ENCODE results near the gene PROK1.
A peak's percentile ranks its signal among the peaks of the same experiment; 100 is the strongest.

The PROK1 gene

DNA sequence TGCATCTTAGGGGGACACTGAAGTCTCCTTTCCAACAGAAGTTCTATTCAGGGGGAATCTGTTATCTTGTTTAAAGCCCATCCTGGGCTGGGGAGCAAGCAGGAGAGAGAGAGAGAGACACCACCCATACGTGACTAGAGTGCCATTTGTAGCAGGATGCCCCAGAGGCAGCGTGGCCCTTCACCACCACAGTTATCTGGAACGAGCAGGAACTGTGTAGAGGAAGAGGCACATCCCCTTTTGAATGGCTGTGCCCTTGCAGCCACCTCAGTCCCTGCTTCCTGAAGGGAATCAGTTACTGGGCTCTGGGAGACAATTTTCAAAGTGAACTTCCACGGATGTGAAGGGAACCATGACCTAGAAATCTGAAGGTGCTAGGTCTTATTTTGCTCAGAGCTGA is 24.1 kb upstream of the PROK1 start:
- H3K9me3 ChIP-seq (ENCODE audit: control insufficient read depth, low read length), result peaks cover 4% of the 10 kb centered on the region
- no peak overlapping the region for H2BK12ac ChIP-seq (ENCODE audit: low read length in 2 of 2)
- H2BK15ac ChIP-seq (ENCODE audit: low read depth, poor library complexity, severe bottlenecking), result no peak overlapping the region
- H2BK5ac ChIP-seq (ENCODE audit: low read depth, low read length, poor library complexity, severe bottlenecking), result no peak overlapping the region
- H2AFZ ChIP-seq (ENCODE audit: low read depth, low read length), result no peak overlapping the region
- H3K4me3 ChIP-seq (ENCODE audit: insufficient read depth in 1 of 2, low read depth in 1 of 2, low read length in 2 of 2), result no peak overlapping the region
- H3K4me2 ChIP-seq (ENCODE audit: low read length, poor library complexity, severe bottlenecking), result no peak overlapping the region
- no peak overlapping the region for H4K91ac ChIP-seq (ENCODE audit: low read length)
- H2AK5ac ChIP-seq (ENCODE audit: low read length, severe bottlenecking), result no peak overlapping the region
- H4K8ac ChIP-seq (ENCODE audit: low read length), result peak overlapping the region; percentile 48
- WGBS, result 67% methylated on average over 4 of the region's 4 CpGs
- H3K36me3 ChIP-seq (ENCODE audit: control insufficient read depth in 1 of 2, insufficient read depth in 2 of 2, low read depth in 1 of 2, low read length in 2 of 2), result no peaks in the 10 kb centered on the region
- H3K27ac ChIP-seq (ENCODE audit: low read length, poor library complexity, severe bottlenecking), result no peak overlapping the region
- H3K79me1 ChIP-seq (replicated peaks; ENCODE audit: low read length, poor library complexity, severe bottlenecking), result no peaks in the 10 kb centered on the region
- DNase-seq, result no peak
- H3K14ac ChIP-seq (ENCODE audit: low read length in 2 of 2), result no peak overlapping the region
- H3K4ac ChIP-seq (ENCODE audit: low read depth in 1 of 2, low read length in 2 of 2), result no peak overlapping the region
- no peaks in the 10 kb centered on the region for H3K4me1 ChIP-seq (ENCODE audit: control insufficient read depth, insufficient read depth, low read depth, low read length)
- H2BK120ac ChIP-seq (ENCODE audit: low read depth, low read length), result no peak overlapping the region
- no peak overlapping the region for H3K18ac ChIP-seq (ENCODE audit: low read depth in 1 of 2, low read length in 2 of 2)
- no peak overlapping the region for H3K9ac ChIP-seq (ENCODE audit: low read length)
- H3K27me3 ChIP-seq (ENCODE audit: control insufficient read depth in 1 of 2, insufficient read depth in 1 of 2, low read length in 2 of 2), result peaks cover 24 to 51% of the 10 kb centered on the region in 2 experiments
- no peak overlapping the region for H3K23ac ChIP-seq (ENCODE audit: low read length in 2 of 2)

DNA sequence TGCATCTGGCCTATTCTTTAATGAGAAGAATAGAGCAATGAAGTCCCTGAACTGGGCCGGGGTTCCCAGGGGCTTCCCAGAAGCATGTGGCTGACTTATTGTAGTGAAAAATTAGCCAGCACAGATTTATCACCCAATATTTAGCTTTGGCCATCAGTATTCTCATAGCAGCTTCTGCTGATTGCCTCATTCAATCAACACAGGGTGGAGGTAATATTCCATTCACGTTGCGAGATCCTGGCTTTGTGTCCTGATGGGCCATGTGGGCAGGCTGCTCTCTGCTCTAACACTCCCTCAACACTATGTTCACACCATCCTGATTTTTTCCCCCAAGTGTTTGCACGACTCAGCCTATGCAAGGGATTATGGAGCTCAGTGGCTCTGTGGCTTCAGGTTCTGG is 22.0 kb upstream of the PROK1 start:
- H3K18ac ChIP-seq (ENCODE audit: low read depth in 1 of 2, low read length in 2 of 2), result no peak overlapping the region
- 72% methylated on average over 3 of the region's 4 CpGs for WGBS

DNA sequence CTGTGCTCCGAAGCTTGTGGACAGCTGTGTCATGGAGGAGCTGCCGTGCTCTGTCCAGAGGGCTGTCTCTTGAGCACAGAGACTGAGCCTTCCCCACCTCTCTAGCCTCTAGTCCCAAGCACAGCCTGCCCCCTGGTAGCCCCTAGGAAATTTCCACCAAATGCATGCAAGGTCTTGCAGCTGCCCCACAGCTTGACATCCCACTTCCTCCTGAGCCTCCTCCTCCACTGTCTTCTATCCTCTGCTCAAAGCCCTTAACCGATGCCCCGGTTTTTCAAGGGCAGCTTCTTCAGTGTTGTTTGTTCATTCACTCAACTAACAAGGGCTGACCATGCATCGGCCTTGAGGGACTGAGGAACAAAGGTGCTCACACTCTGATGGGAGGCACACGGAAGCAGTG is 20.6 kb upstream of the PROK1 start:
- H4K91ac ChIP-seq (ENCODE audit: low read length), result no peak overlapping the region
- H2BK12ac ChIP-seq (ENCODE audit: low read length in 2 of 2), result no peak overlapping the region
- no peak overlapping the region for H3K4ac ChIP-seq (ENCODE audit: low read depth in 1 of 2, low read length in 2 of 2)
- no peak overlapping the region for H2BK5ac ChIP-seq (ENCODE audit: low read depth, low read length, poor library complexity, severe bottlenecking)
- H3K14ac ChIP-seq (ENCODE audit: low read length in 2 of 2), result no peak overlapping the region
- H3K9ac ChIP-seq (ENCODE audit: low read length), result no peak overlapping the region
- no peak overlapping the region for H2BK15ac ChIP-seq (ENCODE audit: low read depth, poor library complexity, severe bottlenecking)
- H2BK120ac ChIP-seq (ENCODE audit: low read depth, low read length), result no peak overlapping the region
- H3K4me2 ChIP-seq (ENCODE audit: low read length, poor library complexity, severe bottlenecking), result no peak overlapping the region
- no peaks in the 10 kb centered on the region for H3K36me3 ChIP-seq (ENCODE audit: control insufficient read depth in 1 of 2, insufficient read depth in 2 of 2, low read depth in 1 of 2, low read length in 2 of 2)
- DNase-seq, result no peak
- no peak overlapping the region for H2AK5ac ChIP-seq (ENCODE audit: low read length, severe bottlenecking)
- H3K23ac ChIP-seq (ENCODE audit: low read length in 2 of 2), result no peak overlapping the region
- H3K27ac ChIP-seq (ENCODE audit: low read length, poor library complexity, severe bottlenecking), result no peak overlapping the region
- peaks cover 4% of the 10 kb centered on the region for H3K4me1 ChIP-seq (ENCODE audit: control insufficient read depth, insufficient read depth, low read depth, low read length)
- H3K79me1 ChIP-seq (replicated peaks; ENCODE audit: low read length, poor library complexity, severe bottlenecking), result no peaks in the 10 kb centered on the region
- H3K18ac ChIP-seq (ENCODE audit: low read depth in 1 of 2, low read length in 2 of 2), result no peak overlapping the region
- no peak overlapping the region for H3K4me3 ChIP-seq (ENCODE audit: insufficient read depth in 1 of 2, low read depth in 1 of 2, low read length in 2 of 2)
- H3K27me3 ChIP-seq (ENCODE audit: control insufficient read depth in 1 of 2, insufficient read depth in 1 of 2, low read length in 2 of 2), result peaks cover 35 to 55% of the 10 kb centered on the region in 2 experiments
- no peaks in the 10 kb centered on the region for H3K9me3 ChIP-seq (ENCODE audit: control insufficient read depth, low read length)
- 75% methylated on average over 6 of the region's 6 CpGs for WGBS
- no peak overlapping the region for H4K8ac ChIP-seq (ENCODE audit: low read length)
- no peak overlapping the region for H2AFZ ChIP-seq (ENCODE audit: low read depth, low read length)

More for the DNA sequence above, 22.0 kb upstream of the PROK1 start:
- no peak overlapping the region for H2BK5ac ChIP-seq (ENCODE audit: low read depth, low read length, poor library complexity, severe bottlenecking)
- peaks cover 4% of the 10 kb centered on the region for H3K4me1 ChIP-seq (ENCODE audit: control insufficient read depth, insufficient read depth, low read depth, low read length)
- no peak overlapping the region for H2BK12ac ChIP-seq (ENCODE audit: low read length in 2 of 2)
- H3K14ac ChIP-seq (ENCODE audit: low read length in 2 of 2), result no peak overlapping the region
- H3K4ac ChIP-seq (ENCODE audit: low read depth in 1 of 2, low read length in 2 of 2), result no peak overlapping the region
- no peak overlapping the region for H3K9ac ChIP-seq (ENCODE audit: low read length)
- no peaks in the 10 kb centered on the region for H3K36me3 ChIP-seq (ENCODE audit: control insufficient read depth in 1 of 2, insufficient read depth in 2 of 2, low read depth in 1 of 2, low read length in 2 of 2)
- no peak overlapping the region for H2AFZ ChIP-seq (ENCODE audit: low read depth, low read length)
- H2BK120ac ChIP-seq (ENCODE audit: low read depth, low read length), result no peak overlapping the region
- no peak overlapping the region for H2BK15ac ChIP-seq (ENCODE audit: low read depth, poor library complexity, severe bottlenecking)
- H4K91ac ChIP-seq (ENCODE audit: low read length), result no peak overlapping the region
- no peak overlapping the region for H3K4me3 ChIP-seq (ENCODE audit: insufficient read depth in 1 of 2, low read depth in 1 of 2, low read length in 2 of 2)
- no peak overlapping the region for H3K4me2 ChIP-seq (ENCODE audit: low read length, poor library complexity, severe bottlenecking)
- no peaks in the 10 kb centered on the region for H3K9me3 ChIP-seq (ENCODE audit: control insufficient read depth, low read length)
- H3K23ac ChIP-seq (ENCODE audit: low read length in 2 of 2), result no peak overlapping the region
- H2AK5ac ChIP-seq (ENCODE audit: low read length, severe bottlenecking), result no peak overlapping the region
- H3K27ac ChIP-seq (ENCODE audit: low read length, poor library complexity, severe bottlenecking), result no peak overlapping the region
- no peak for DNase-seq
- no peaks in the 10 kb centered on the region for H3K79me1 ChIP-seq (replicated peaks; ENCODE audit: low read length, poor library complexity, severe bottlenecking)
- peaks cover 28 to 54% of the 10 kb centered on the region in 2 experiments for H3K27me3 ChIP-seq (ENCODE audit: control insufficient read depth in 1 of 2, insufficient read depth in 1 of 2, low read length in 2 of 2)
- no peak overlapping the region for H4K8ac ChIP-seq (ENCODE audit: low read length)

DNA sequence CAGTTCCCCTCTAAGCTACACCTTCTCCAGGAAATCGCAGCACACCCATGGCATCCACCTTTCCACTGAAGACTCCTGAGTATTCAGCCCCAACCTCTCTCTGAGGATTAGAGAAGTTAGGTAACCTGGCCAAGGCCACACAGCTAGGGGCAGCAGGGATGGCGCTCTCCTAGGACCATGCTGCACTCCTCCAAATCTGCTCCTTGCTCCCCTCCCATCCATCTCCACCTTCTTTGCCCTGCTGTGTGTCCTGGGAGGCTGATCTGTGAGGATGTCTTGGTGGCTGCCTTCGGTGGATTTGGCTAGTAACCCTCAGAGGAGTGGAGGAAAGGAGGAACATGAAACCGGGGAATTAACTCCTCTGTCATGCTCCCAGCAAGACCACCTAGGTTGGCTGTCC is 20.0 kb upstream of the PROK1 start:
- Histone ChIP-seq H4K91ac (ENCODE audit: low read length) (no peak overlapping the region), H3K4ac (ENCODE audit: low read depth in 1 of 2, low read length in 2 of 2) (no peak overlapping the region), H2AFZ (ENCODE audit: low read depth, low read length) (no peak overlapping the region), H3K36me3 (ENCODE audit: control insufficient read depth in 1 of 2, insufficient read depth in 2 of 2, low read depth in 1 of 2, low read length in 2 of 2) (no peaks in the 10 kb centered on the region), H3K9me3 (ENCODE audit: control insufficient read depth, low read length) (no peaks in the 10 kb centered on the region), H3K4me1 (ENCODE audit: control insufficient read depth, insufficient read depth, low read depth, low read length) (peaks cover 4% of the 10 kb centered on the region), H3K18ac (ENCODE audit: low read depth in 1 of 2, low read length in 2 of 2) (no peak overlapping the region), H3K27me3 (ENCODE audit: control insufficient read depth in 1 of 2, insufficient read depth in 1 of 2, low read length in 2 of 2) (peaks cover 36 to 50% of the 10 kb centered on the region in 2 experiments), H2BK5ac (ENCODE audit: low read depth, low read length, poor library complexity, severe bottlenecking) (no peak overlapping the region), H3K79me1 (replicated peaks; ENCODE audit: low read length, poor library complexity, severe bottlenecking) (no peaks in the 10 kb centered on the region), H2AK5ac (ENCODE audit: low read length, severe bottlenecking) (no peak overlapping the region), H3K23ac (ENCODE audit: low read length in 2 of 2) (no peak overlapping the region), H2BK120ac (ENCODE audit: low read depth, low read length) (no peak overlapping the region), H2BK12ac (ENCODE audit: low read length in 2 of 2) (no peak overlapping the region), H3K4me3 (ENCODE audit: insufficient read depth in 1 of 2, low read depth in 1 of 2, low read length in 2 of 2) (no peak overlapping the region), H4K8ac (ENCODE audit: low read length) (no peak overlapping the region), H3K27ac (ENCODE audit: low read length, poor library complexity, severe bottlenecking) (no peak overlapping the region), H3K4me2 (ENCODE audit: low read length, poor library complexity, severe bottlenecking) (no peak overlapping the region), H3K9ac (ENCODE audit: low read length) (no peak overlapping the region), H2BK15ac (ENCODE audit: low read depth, poor library complexity, severe bottlenecking) (no peak overlapping the region), H3K14ac (ENCODE audit: low read length in 2 of 2) (no peak overlapping the region)
- DNase-seq, result no peak
- WGBS, result 78% methylated on average over 1 of the region's 4 CpGs
